ENCODE measurements around the gene XDH.

The XDH gene

DNA sequence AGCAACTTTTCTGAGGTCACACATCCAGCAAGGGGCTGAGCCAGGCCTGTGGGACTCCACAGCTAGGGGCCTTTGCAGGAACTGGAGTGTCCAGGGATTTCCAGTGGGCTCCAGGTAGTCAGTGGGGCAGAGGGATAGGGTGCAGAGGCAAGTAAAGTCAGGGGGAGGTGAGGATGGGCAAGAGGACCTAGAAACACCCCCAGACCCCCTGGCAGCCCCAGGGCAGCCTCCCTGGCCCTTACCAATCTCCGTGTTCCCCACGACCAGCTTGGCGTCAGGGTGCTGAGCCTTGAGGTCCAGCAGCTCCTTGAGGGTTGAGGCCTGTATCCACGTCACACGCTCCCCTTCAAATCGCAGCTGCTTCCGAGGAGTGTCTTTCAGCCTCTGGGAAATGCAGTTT lies 28.4 kb downstream of the XDH start:
- Mint-ChIP-seq H3K4me1 (no peaks in the 10 kb centered on the region), H3K27me3 (peaks cover 3% of the 10 kb centered on the region), H3K9me3 (no peaks in the 10 kb centered on the region), H3K36me3 (ENCODE audit: low read depth) (no peaks in the 10 kb centered on the region), H3K27ac (no peak overlapping the region), H3K4me3 (no peak overlapping the region)
- ATAC-seq: no peak
- DNase-seq: no peak

DNA sequence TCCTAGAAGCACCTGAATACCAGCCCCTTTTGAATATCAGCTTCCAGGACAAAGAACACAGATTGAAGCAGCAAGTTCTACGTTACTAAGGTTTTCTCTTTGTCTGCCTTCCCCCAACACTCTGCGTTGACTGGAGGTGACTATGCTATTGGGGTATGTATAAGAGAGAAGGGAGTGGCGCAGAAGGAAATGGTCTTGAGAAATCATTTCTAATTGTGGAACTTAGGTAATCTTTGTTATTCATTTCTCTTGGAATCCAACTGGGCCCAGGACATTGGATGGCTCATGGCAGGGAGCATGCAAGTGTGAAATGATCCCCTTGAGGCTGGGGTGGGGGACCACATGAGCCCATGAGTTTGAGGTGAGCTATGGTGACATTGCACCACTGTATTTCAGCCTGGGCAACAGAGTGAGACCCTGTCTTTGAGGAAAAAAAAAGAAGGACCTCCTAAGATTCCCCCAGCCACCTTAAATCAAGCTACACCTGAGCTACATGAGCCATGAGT lies 29.7 kb downstream of the XDH start:
- Mint-ChIP-seq H3K9me3 (no peaks in the 10 kb centered on the region), H3K36me3 (ENCODE audit: low read depth) (no peaks in the 10 kb centered on the region), H3K27me3 (peaks cover 3% of the 10 kb centered on the region), H3K4me1 (no peaks in the 10 kb centered on the region), H3K4me3 (no peak overlapping the region), H3K27ac (no peak overlapping the region)
- ATAC-seq: no peak
- DNase-seq: no peak

DNA sequence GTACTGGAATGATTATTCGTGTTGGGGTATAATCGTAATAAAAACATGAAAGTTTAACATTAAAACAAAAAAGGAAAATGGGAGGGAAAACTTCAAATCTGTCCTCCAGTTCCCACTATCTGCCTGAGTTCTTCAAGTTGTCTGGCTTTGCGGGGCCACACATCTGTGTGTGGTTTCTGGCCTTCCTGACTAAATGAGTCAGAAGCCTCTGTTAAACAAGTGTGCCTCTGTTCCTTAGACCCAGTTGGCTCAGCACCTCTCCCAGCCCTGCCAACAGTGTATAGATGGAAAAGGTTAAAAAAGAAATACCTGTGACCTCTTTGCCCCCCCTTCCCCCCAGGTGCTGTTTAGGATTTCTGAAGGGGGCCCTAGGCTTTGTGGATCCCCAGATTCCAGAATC lies 30.2 kb downstream of the XDH start:
- peaks cover 3% of the 10 kb centered on the region for H3K27me3 Mint-ChIP-seq
- H3K9me3 Mint-ChIP-seq: no peaks in the 10 kb centered on the region
- H3K27ac Mint-ChIP-seq: no peak overlapping the region
- no peak overlapping the region for H3K4me3 Mint-ChIP-seq
- DNase-seq (no peak), ATAC-seq (no peak)
- H3K36me3 Mint-ChIP-seq (ENCODE audit: low read depth): no peaks in the 10 kb centered on the region
- no peaks in the 10 kb centered on the region for H3K4me1 Mint-ChIP-seq

DNA sequence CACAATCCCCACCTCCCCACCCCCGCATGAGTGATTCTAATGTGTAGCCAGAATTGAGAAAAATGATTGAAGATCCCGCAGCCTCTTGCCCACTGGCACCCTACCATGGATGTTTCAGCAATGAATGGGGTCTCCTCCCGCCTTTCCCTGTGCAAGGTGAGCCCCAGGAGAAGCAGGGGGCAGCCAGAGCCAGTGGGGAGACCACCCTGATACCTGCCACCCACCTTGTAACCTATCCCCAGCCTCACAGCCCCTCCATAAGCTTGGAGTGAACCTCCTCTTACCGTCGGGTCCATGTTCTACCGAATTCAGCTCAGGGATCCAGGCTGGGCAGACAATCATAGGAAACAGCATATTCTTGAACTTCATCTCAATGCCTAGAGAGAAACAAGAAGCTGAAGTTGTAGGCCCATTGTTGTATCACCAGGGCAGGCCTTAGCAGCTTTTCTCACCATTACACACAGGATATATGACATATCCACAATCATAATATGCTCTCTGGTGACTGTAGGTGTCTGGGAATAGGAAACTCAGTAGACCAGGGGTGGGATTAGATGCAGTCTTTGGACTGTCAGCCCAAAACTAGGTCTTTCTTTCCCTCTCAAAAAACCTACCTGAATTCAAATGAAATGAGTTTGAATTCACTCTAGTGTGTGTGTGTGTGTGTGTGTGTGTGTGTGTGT lies 30.9 kb downstream of the XDH start:
- H3K27ac Mint-ChIP-seq: no peak overlapping the region
- H3K9me3 Mint-ChIP-seq: no peaks in the 10 kb centered on the region
- no peak for ATAC-seq
- H3K4me1 Mint-ChIP-seq: no peaks in the 10 kb centered on the region
- no peak overlapping the region for H3K4me3 Mint-ChIP-seq
- no peak for DNase-seq
- no peaks in the 10 kb centered on the region for H3K36me3 Mint-ChIP-seq (ENCODE audit: low read depth)
- no peaks in the 10 kb centered on the region for H3K27me3 Mint-ChIP-seq

DNA sequence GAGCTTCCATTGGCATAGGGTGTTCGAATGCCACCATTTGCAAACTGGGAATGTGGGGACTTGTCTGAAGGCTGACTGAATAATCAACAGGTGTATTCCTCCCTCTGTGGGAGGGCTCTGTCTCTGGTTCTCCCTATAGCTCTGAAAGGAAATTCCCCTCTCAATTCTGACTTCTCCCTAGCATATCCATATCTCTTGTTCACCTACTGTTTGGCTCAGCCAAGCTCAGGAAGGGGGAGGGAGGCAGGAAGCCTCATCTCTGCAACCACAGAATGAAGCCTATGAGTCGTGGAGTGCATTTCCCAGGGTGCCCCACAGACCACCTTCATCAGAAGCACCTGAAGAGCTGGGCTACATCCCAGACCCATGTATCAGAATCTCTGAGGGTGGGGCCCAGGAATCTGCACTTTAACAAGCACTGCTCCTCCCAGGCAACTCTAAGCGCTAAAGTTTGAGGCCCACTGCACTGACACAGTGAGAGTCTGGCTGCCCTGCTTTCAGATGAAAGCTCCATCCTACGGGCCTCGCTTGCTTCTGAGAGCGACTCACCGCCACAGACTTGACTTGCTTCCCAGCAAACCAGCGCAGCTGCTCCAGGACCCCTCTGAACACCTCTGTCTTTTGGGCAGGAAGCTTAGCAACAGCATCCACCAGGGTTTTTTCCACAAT lies 32.0 kb downstream of the XDH start:
- Mint-ChIP-seq H3K27me3 (no peaks in the 10 kb centered on the region), H3K4me1 (no peaks in the 10 kb centered on the region), H3K27ac (no peak overlapping the region), H3K9me3 (no peaks in the 10 kb centered on the region), H3K36me3 (ENCODE audit: low read depth) (no peaks in the 10 kb centered on the region), H3K4me3 (no peak overlapping the region)
- ATAC-seq: no peak
- no peak for DNase-seq

DNA sequence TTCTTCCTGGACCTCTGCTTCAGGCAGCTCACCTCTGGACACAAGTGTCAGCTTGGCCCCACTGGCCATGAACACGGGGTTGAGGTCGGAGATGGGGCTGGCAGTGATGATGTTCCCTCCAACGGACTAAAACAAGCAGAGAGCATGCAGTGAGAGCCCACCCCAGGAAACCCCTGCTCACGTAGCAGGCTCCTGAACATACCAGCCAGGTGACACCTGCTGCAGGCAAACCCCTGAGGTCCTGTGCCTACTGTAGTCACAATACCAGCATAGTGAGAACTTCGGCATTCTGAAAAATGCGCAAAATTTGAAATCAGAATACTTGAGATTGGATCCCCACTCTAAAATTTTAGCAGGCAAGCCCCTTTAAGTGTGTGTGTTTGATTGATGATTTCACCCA lies 32.9 kb downstream of the XDH start:
- ATAC-seq: no peak
- Mint-ChIP-seq H3K27me3 (no peaks in the 10 kb centered on the region), H3K36me3 (ENCODE audit: low read depth) (no peaks in the 10 kb centered on the region), H3K27ac (no peak overlapping the region), H3K4me3 (no peak overlapping the region), H3K9me3 (no peaks in the 10 kb centered on the region), H3K4me1 (no peaks in the 10 kb centered on the region)
- DNase-seq: no peak

DNA sequence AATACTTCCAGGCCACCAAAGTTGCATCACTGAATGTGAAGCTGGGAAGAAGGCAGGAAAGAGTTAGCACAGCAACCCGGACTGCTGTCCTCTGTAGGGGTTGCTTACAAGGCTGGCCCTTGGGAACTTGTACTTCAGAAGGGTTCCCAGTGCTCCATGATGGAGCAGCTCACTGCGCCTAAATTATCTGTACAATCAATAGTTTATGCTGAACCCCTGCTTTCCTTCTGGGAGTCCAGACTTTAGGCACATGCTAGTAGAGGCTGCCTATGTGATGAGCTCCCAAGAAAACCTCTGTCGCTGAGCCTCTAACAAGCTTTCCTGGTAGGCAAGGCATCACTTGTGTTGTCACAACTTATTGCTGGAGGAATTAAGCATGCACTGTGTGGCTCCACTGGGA lies 34.3 kb downstream of the XDH start:
- Mint-ChIP-seq H3K4me3 (no peak overlapping the region), H3K4me1 (no peaks in the 10 kb centered on the region), H3K27me3 (no peaks in the 10 kb centered on the region), H3K27ac (no peak overlapping the region), H3K9me3 (no peaks in the 10 kb centered on the region), H3K36me3 (ENCODE audit: low read depth) (no peaks in the 10 kb centered on the region)
- ATAC-seq (no peak), DNase-seq (no peak)

DNA sequence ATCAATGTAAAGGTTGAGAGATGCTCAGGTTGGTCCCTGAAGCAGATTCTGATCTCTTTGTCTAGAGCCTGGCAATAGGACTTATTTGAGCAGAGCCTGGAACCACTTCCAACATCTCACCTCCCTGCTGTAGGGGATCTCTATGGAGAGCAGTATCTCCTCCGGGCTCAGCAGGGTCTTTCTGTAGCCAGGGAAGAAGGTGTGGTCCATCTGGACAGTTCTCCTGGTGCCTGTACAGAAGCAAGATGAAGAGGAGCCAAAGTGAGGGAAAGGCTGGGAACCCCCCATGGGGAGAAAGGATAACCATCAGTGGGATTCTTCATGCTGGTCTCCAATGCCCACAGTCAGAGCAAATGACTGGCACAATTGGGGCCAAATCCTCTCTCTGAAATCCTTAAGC lies 34.8 kb downstream of the XDH start:
- Mint-ChIP-seq H3K9me3 (no peaks in the 10 kb centered on the region), H3K27ac (no peak overlapping the region), H3K36me3 (ENCODE audit: low read depth) (no peaks in the 10 kb centered on the region), H3K4me3 (no peak overlapping the region), H3K27me3 (no peaks in the 10 kb centered on the region), H3K4me1 (no peaks in the 10 kb centered on the region)
- no peak for ATAC-seq
- no peak for DNase-seq

DNA sequence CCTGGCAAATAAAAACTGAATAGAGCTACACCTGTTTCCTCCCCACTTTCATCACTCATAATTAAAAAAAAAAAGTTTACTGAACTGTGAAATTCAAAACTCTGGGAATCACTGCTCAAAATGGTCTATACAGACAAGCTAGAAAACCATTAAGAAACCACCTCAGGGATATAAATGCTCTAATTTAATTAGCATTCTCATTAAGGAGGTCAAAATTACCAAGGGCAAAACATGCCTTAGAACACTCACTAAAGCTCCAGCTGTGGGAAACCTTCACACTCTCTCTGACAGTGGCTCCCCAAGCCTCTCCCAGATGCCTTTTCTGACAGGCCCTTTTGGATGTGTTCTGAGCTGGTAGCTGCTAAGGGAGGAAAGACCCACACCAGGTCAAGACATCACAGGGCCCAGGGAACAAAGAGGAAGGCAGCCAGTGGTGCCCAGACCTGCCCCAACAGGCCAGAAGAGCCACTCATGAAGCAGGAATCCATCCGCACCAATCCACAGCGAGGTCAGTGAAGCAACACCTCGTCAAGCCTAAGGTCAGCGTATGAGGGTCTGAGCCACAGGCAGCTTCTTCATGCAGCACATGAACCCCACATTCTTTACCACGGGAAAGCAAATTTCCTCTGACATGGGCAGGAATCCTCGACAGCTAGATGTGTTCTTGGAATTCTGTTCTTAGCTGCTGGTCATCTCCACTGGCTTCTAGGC lies 35.6 kb downstream of the XDH start:
- Mint-ChIP-seq H3K27ac (no peak overlapping the region), H3K36me3 (ENCODE audit: low read depth) (no peaks in the 10 kb centered on the region)

DNA sequence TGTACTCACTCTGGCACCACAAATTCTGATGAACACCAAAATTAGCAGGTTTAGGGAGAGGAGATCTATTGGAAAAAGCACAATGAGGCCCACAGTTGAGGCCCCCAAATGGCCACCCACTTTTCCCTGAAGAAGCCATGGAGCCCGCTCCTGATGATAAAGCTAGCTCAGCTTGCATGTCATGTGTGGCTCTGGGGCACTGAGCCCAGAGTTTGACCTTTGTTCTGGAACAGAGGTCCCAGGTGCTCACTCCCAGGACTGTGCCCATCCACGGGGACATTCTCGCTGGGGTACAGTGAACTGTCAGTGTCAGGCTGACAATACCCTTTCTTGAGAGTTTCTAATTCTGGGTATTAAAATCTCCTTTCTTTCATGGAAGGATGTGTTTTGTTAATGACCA lies 36.2 kb downstream of the XDH start:
- no peaks in the 10 kb centered on the region for H3K36me3 Mint-ChIP-seq (ENCODE audit: low read depth)
- DNase-seq: no peak

More for the DNA sequence above, 35.6 kb downstream of the XDH start:
- DNase-seq (no peak), ATAC-seq (no peak)
- Mint-ChIP-seq H3K4me1 (no peaks in the 10 kb centered on the region), H3K4me3 (no peak overlapping the region), H3K9me3 (no peaks in the 10 kb centered on the region), H3K27me3 (no peaks in the 10 kb centered on the region)

DNA sequence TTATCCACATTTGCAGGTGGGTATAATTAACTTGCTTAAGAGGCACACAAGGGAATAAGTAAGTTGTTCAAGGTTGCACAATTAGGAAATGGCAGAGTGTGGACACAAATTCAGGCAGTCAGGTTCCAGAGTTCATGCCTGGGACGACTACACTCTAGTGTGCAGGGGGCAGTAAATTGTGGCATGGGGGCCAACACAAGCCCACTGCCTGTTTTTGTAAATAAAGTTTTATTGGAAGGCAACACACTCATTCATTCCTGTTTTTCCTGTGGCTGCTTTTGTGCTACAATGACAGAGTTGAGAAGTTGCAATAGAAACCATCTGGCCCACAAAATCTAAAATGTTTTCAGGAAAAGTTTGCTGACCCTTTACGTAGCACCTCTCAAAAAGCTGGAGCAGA lies 41.4 kb downstream of the XDH start:
- DNase-seq (no peak), ATAC-seq (no peak)
- no peak overlapping the region for H3K27ac Mint-ChIP-seq
- H3K36me3 Mint-ChIP-seq (ENCODE audit: low read depth): no peaks in the 10 kb centered on the region
- H3K9me3 Mint-ChIP-seq: no peaks in the 10 kb centered on the region
- H3K4me1 Mint-ChIP-seq: no peaks in the 10 kb centered on the region
- H3K27me3 Mint-ChIP-seq: no peaks in the 10 kb centered on the region
- H3K4me3 Mint-ChIP-seq: no peak overlapping the region

More for the DNA sequence above, 36.2 kb downstream of the XDH start:
- no peaks in the 10 kb centered on the region for H3K4me1 Mint-ChIP-seq
- no peak for ATAC-seq
- no peak overlapping the region for H3K27ac Mint-ChIP-seq
- H3K27me3 Mint-ChIP-seq: no peaks in the 10 kb centered on the region
- no peak overlapping the region for H3K4me3 Mint-ChIP-seq
- H3K9me3 Mint-ChIP-seq: no peaks in the 10 kb centered on the region

DNA sequence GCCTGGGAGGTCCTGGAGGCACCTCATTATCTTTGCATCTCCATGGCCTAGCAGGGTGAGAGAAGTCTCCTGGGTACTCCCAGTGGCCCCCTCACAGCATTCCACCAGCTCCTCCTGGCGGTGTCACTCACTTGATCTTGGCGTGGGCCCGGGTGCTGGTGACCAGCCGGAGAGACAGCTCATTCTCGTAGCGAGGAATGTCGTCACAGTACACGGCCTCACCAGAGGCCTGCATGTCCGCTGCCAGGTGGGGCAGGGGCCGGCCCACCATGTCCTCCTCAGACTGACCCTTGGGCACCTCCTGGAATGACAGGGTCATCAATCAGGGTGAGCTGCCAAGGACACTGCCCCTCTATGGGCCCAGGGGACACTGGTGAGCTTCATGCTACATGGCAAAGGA lies 42.4 kb downstream of the XDH start:
- no peak overlapping the region for H3K27ac Mint-ChIP-seq
- H3K4me1 Mint-ChIP-seq: no peaks in the 10 kb centered on the region
- no peaks in the 10 kb centered on the region for H3K9me3 Mint-ChIP-seq
- no peak overlapping the region for H3K4me3 Mint-ChIP-seq
- ATAC-seq (no peak), DNase-seq (no peak)
- no peaks in the 10 kb centered on the region for H3K27me3 Mint-ChIP-seq
- no peaks in the 10 kb centered on the region for H3K36me3 Mint-ChIP-seq (ENCODE audit: low read depth)

DNA sequence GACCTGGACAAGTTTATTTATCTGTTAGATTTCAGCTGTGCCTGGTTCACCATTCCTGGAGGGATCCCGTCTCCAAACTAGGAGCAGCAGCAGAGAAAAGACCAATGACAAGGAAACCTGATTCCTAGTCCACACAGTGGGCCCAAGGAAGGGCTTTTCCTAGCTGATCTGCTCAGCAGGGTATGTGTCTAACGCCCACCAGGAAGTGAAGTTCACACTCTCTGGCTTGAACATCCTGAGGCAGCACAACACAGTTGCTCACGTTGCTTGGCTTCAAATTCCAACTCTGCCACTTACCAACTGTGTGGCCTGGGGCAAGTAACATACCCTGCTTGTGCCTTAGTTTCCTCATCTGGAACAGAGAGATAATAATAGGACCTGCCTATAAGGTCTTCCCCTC lies 42.9 kb downstream of the XDH start:
- no peak for DNase-seq
- H3K9me3 Mint-ChIP-seq: no peaks in the 10 kb centered on the region
- H3K4me3 Mint-ChIP-seq: no peak overlapping the region
- no peak for ATAC-seq
- no peaks in the 10 kb centered on the region for H3K4me1 Mint-ChIP-seq
- no peaks in the 10 kb centered on the region for H3K27me3 Mint-ChIP-seq
- no peak overlapping the region for H3K27ac Mint-ChIP-seq
- H3K36me3 Mint-ChIP-seq (ENCODE audit: low read depth): no peaks in the 10 kb centered on the region

DNA sequence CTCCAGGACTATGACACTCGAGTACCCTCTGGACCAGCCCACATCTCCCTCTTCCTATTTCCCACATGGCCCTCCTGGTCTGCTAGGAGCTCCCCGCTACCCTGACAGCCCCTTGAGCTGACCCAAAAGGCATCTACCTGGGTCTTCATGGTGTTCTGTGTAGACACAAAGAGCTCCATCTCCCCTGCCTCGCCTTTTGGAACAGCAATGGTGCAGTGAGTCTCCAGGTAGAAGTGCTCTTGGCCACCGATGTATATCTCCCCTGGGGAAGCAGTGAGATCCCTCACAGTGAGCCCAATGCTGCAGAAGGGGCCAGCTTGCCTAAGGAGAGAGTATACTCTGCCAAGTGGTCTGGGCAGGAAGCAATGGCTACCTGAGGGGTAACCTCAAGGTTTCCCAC lies 47.8 kb downstream of the XDH start:
- no peak overlapping the region for H3K27ac Mint-ChIP-seq
- H3K4me3 Mint-ChIP-seq: no peak overlapping the region
- no peaks in the 10 kb centered on the region for H3K27me3 Mint-ChIP-seq
- H3K9me3 Mint-ChIP-seq: no peaks in the 10 kb centered on the region
- DNase-seq (no peak), ATAC-seq (no peak)
- H3K4me1 Mint-ChIP-seq: no peaks in the 10 kb centered on the region
- no peaks in the 10 kb centered on the region for H3K36me3 Mint-ChIP-seq (ENCODE audit: low read depth)

DNA sequence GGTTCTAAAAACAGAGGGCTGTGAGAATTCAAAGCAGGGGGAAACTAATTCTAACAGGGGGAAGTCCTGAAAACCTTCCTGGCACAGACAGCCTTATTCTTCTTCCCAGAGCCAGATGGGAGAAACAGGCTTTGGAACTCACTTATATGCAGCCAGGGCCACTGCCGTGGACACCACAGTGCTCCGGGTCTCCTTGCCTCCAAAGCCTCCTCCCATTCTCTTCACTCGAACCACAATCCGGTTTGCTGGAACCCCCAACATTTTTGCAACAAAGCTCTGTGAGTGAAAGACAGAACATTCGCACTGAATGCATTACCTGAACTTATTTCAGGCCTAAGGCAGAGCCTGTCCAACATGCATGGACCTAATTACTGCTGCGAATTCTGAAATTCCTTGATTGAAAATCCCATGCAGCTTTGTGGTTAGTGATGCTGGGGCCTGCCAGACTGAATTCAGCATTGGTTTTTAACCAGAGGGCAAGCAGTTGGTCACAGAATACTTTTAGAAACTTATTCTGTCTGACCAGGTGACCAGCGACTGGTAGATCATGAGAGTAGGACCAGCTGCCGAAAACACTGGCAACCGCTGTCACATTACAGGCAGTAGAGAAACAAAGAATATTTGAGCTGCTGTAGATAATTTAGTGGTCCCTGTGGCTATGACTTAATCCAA lies 48.6 kb downstream of the XDH start:
- Mint-ChIP-seq H3K4me1 (no peaks in the 10 kb centered on the region), H3K27me3 (no peaks in the 10 kb centered on the region), H3K9me3 (no peaks in the 10 kb centered on the region), H3K27ac (no peak overlapping the region), H3K36me3 (ENCODE audit: low read depth) (no peaks in the 10 kb centered on the region), H3K4me3 (no peak overlapping the region)
- DNase-seq (no peak), ATAC-seq (no peak)
